Keratinocyte (primary cell): ENCODE results near the gene OR5D18. TPM values are rescaled to one million over a fixed set of nuclear protein-coding genes. Genes with fewer than 3 reads are reported as not detected.

Source experiments
- DNase-seq: peaks from one replicate; pipeline ENCODE4 v3.0.0-alpha.2; 2011; ENCODE audit warnings: low read depth, missing footprints, low spot score
- FAIRE-seq: peaks from 2 replicates; lab custom pipeline; 2011; peaks lifted over from hg19 to GRCh38; lab: Jason Lieb, UNC
- H2AFZ ChIP-seq: 2 replicates; pipeline ENCODE4 v1.6.0; 2012; ENCODE audit warnings: low read length, control low read depth, inconsistent platforms; ENCODE audit not compliant: control insufficient read depth
- H3K27ac ChIP-seq: 2 replicates; pipeline ENCODE4 v1.5.1; 2011; ENCODE audit warnings: low read length; ENCODE audit not compliant: control insufficient read depth, insufficient read depth
- H3K27me3 ChIP-seq: 3 replicates; pipeline ENCODE4 v1.6.0; 2011; ENCODE audit warnings: low read length; ENCODE audit not compliant: control insufficient read depth, insufficient read depth; ENCODE audit errors: extremely low read depth
- H3K36me3 ChIP-seq, 2 experiments: 2 replicates in 1 of 2; 3 replicates in 1 of 2; pipeline ENCODE4 v1.5.1; 2011; ENCODE audit warnings: low read length in 2 of 2, mild to moderate bottlenecking in 1 of 2; ENCODE audit not compliant: control insufficient read depth in 2 of 2, insufficient read depth in 2 of 2; ENCODE audit errors: extremely low read depth in 1 of 2
- H3K4me1 ChIP-seq: 3 replicates; pipeline ENCODE4 v1.5.1; 2011; ENCODE audit warnings: low read length; ENCODE audit not compliant: control insufficient read depth, insufficient read depth; ENCODE audit errors: extremely low read depth
- H3K4me2 ChIP-seq: 3 replicates; pipeline ENCODE4 v1.6.0; 2011; ENCODE audit warnings: low read depth, low read length; ENCODE audit not compliant: control insufficient read depth, insufficient read depth; ENCODE audit errors: extremely low read depth
- H3K4me3 ChIP-seq, 3 experiments: fragments of 200-600 bp in 1 of 3; sonication (generic) in 1 of 3; 2 replicates in 2 of 3; 3 replicates in 1 of 3; pipeline ENCODE4 v1.5.1; 2011 to 2016; ENCODE audit warnings: low read length in 3 of 3, mild to moderate bottlenecking in 3 of 3, control low read depth in 2 of 3, inconsistent platforms in 1 of 3, low read depth in 1 of 3, mixed read lengths in 1 of 3, mixed run types in 1 of 3, moderate library complexity in 1 of 3; ENCODE audit not compliant: control insufficient read depth in 2 of 3, insufficient read depth in 2 of 3; ENCODE audit errors: extremely low read depth in 1 of 3
- H3K79me2 ChIP-seq: 2 replicates; pipeline ENCODE4 v1.6.0; 2012; ENCODE audit warnings: low read length; ENCODE audit not compliant: control insufficient read depth, insufficient read depth
- H3K9ac ChIP-seq: 3 replicates; pipeline ENCODE4 v1.6.0; 2011; ENCODE audit warnings: low read length; ENCODE audit not compliant: control insufficient read depth, insufficient read depth; ENCODE audit errors: extremely low read depth
- H3K9me1 ChIP-seq: 3 replicates; pipeline ENCODE4 v1.6.0; 2011; ENCODE audit warnings: low read length; ENCODE audit not compliant: control insufficient read depth, insufficient read depth; ENCODE audit errors: extremely low read depth
- H3K9me3 ChIP-seq: 2 replicates; pipeline ENCODE4 v1.5.1; 2012; ENCODE audit warnings: low read depth, low read length; ENCODE audit not compliant: control insufficient read depth
- H4K20me1 ChIP-seq: 3 replicates; pipeline ENCODE4 v1.6.0; 2011; ENCODE audit warnings: low read length; ENCODE audit not compliant: control insufficient read depth, insufficient read depth; ENCODE audit errors: extremely low read depth
- CTCF ChIP-seq, 3 experiments: IDR thresholded peaks in 1 of 3; conservative IDR thresholded peaks in 1 of 3; optimal IDR thresholded peaks in 1 of 3; 2 replicates in 2 of 3; 3 replicates in 1 of 3; pipeline versions ENCODE3 to v1.5.1; 2011; ENCODE audit warnings: low read length in 3 of 3, mild to moderate bottlenecking in 3 of 3, moderate library complexity in 2 of 3, control low read depth in 1 of 3, inconsistent platforms in 1 of 3; ENCODE audit not compliant: insufficient read depth in 2 of 3; ENCODE audit errors: extremely low read depth in 1 of 3
- EZH2 ChIP-seq: IDR thresholded peaks from one replicate; pipeline ENCODE4 v1.6.1; 2012; ENCODE audit warnings: inconsistent platforms, mild to moderate bottlenecking, low read length, moderate library complexity
- dilution Hi-C: fragments of 300-500 bp; cut with MboI; formaldehyde crosslinking; loops from one replicate; pipeline ENCODE4 v1.7.0; 2020; ENCODE audit warnings: low sequenced_read_pairs; ENCODE audit not compliant: extremely low pct_ligation_motif_present
- polyA plus RNA-seq, 5 experiments: library from polyadenylated mRNA; depleted of rRNA in 3 of 5; stranded (reverse) in 3 of 5; stranded (forward) in 1 of 5; unstranded in 1 of 5; fragments of >200 nt; gene quantifications; 1 replicate in 1 of 5; 2 replicates in 3 of 5; 3 replicates in 1 of 5; pipeline versions ENCODE4 v1.2.1 to v1.2.3, GENCODE V29; 2011 to 2012; ENCODE audit warnings: missing spikeins in 2 of 5, low read depth in 1 of 5, low replicate concordance in 1 of 5

The OR5D18 gene
- polyA plus RNA-seq, 1 donor (not counting 4 experiments of a cell fraction or from before 2014, with no cell fraction given), result not detected

DNA sequence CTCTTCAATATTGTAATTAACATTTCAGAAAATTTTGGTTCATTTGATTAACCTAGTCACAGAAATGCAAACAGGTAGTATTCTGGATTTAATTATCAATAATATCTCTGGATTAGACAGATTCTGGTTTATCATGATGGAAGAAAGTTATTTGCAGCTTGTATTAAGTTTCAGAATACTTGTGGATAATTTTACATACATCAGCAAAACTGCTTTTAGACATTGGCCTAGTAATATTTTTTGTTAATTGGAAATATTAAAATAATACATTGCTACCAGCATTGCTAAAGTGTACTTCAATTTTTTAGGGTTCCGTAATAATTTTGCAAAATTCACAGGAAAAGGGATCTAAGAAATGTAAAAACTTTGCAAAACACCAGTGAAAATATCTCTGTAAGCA is 27.8 kb upstream of the OR5D18 start:
- no peak overlapping the region for H3K27ac ChIP-seq
- H3K9me3 ChIP-seq, result peaks cover 2% of the 10 kb centered on the region
- TF ChIP-seq CTCF (optimal IDR thresholded peaks at IDR 0.05 in 1 of 3, IDR thresholded peaks at IDR 0.05 in 1 of 3, conservative IDR thresholded peaks at IDR 0.05 in 1 of 3; ENCODE audit: extremely low read depth in 1 of 3, insufficient read depth in 2 of 3, low read length in 3 of 3) (no peak), EZH2 (no peak)
- H3K9me1 ChIP-seq, result no peaks in the 10 kb centered on the region
- H4K20me1 ChIP-seq, result no peaks in the 10 kb centered on the region
- FAIRE-seq, result no peak
- H3K4me3 ChIP-seq, result no peak overlapping the region
- H3K9ac ChIP-seq, result no peak overlapping the region
- H3K36me3 ChIP-seq, result no peaks in the 10 kb centered on the region
- no peak for DNase-seq
- H3K4me2 ChIP-seq, result no peak overlapping the region
- no peak overlapping the region for H2AFZ ChIP-seq
- H3K27me3 ChIP-seq, result no peaks in the 10 kb centered on the region
- H3K79me2 ChIP-seq, result no peaks in the 10 kb centered on the region
- no peaks in the 10 kb centered on the region for H3K4me1 ChIP-seq
- dilution Hi-C loops, result no loop called here

DNA sequence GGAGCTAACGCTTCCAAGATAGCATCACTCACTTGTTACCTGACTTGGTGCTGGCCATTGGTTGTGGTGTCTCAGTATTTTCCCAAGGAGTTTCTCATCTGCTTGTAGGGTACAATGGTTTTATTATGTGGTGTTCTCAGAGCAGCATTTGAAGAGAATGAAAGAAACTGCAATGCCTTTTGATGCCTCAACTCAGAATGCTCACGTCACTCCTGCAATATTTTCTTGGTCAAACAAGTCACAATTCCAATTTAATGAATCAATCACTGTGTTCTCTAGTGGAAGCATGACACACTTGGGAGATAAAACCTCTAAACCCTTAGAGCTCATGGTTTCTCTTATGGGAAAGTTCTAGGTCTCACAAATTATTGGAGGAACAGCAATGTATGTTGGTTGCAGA is 26.1 kb upstream of the OR5D18 start:
- H3K4me2 ChIP-seq, result no peak overlapping the region
- dilution Hi-C loops, result no loop called here

More for the DNA sequence above, 26.1 kb upstream of the OR5D18 start:
- Histone ChIP-seq H3K79me2 (no peaks in the 10 kb centered on the region), H4K20me1 (no peaks in the 10 kb centered on the region), H3K4me3 (no peak overlapping the region), H2AFZ (no peak overlapping the region), H3K36me3 (no peaks in the 10 kb centered on the region), H3K4me1 (no peaks in the 10 kb centered on the region), H3K9me3 (peaks cover 2% of the 10 kb centered on the region), H3K27me3 (no peaks in the 10 kb centered on the region), H3K9ac (no peak overlapping the region), H3K27ac (no peak overlapping the region), H3K9me1 (no peaks in the 10 kb centered on the region)
- FAIRE-seq (no peak), DNase-seq (no peak)
- TF ChIP-seq EZH2 (no peak), CTCF (optimal IDR thresholded peaks at IDR 0.05 in 1 of 3, IDR thresholded peaks at IDR 0.05 in 1 of 3, conservative IDR thresholded peaks at IDR 0.05 in 1 of 3; ENCODE audit: extremely low read depth in 1 of 3, insufficient read depth in 2 of 3, low read length in 3 of 3) (no peak)
